WTC11 (cell line): ENCODE results near the gene CIRBP.

Source experiments
- ATF1 ChIP-seq: sonication (generic); formaldehyde crosslinking; IDR thresholded peaks from 2 replicates; pipeline ENCODE4 v1.8.1; 2023; ENCODE audit warnings: mild to moderate bottlenecking, moderate library complexity, missing genetic modification reagents
- CREM ChIP-seq: sonication (generic); formaldehyde crosslinking; IDR thresholded peaks from 2 replicates; pipeline ENCODE4 v1.8.1; 2022; ENCODE audit warnings: mild to moderate bottlenecking, missing genetic modification reagents, moderate library complexity
- FOXP1 ChIP-seq: sonication (generic); formaldehyde crosslinking; IDR thresholded peaks from 2 replicates; pipeline ENCODE4 v1.8.0; 2022; ENCODE audit warnings: missing genetic modification reagents, mild to moderate bottlenecking, moderate library complexity, borderline replicate concordance
- GABPB1 ChIP-seq: sonication (generic); formaldehyde crosslinking; IDR thresholded peaks from 2 replicates; pipeline ENCODE4 v1.8.1; 2023; ENCODE audit warnings: mild to moderate bottlenecking, missing genetic modification reagents
- KAT7 ChIP-seq: sonication (generic); formaldehyde crosslinking; IDR thresholded peaks from 2 replicates; pipeline ENCODE4 v1.8.1; 2023; ENCODE audit warnings: missing genetic modification reagents, mild to moderate bottlenecking, borderline replicate concordance
- NR2C2 ChIP-seq: sonication (generic); formaldehyde crosslinking; IDR thresholded peaks from 2 replicates; pipeline ENCODE4 v1.8.0; 2022; ENCODE audit warnings: mild to moderate bottlenecking, missing genetic modification reagents
- TCF7 ChIP-seq: sonication (generic); formaldehyde crosslinking; IDR thresholded peaks from 2 replicates; pipeline ENCODE4 v1.8.0; 2022; ENCODE audit warnings: mild to moderate bottlenecking, low read depth, missing genetic modification reagents, moderate library complexity
- TF ChIP-seq, protein P1 (sequence below): fragments of 200-600 bp; IDR thresholded peaks from 2 replicates; pipeline ENCODE4 v1.8.0; 2022; ENCODE audit warnings: antibody characterized with exemption

DNA sequence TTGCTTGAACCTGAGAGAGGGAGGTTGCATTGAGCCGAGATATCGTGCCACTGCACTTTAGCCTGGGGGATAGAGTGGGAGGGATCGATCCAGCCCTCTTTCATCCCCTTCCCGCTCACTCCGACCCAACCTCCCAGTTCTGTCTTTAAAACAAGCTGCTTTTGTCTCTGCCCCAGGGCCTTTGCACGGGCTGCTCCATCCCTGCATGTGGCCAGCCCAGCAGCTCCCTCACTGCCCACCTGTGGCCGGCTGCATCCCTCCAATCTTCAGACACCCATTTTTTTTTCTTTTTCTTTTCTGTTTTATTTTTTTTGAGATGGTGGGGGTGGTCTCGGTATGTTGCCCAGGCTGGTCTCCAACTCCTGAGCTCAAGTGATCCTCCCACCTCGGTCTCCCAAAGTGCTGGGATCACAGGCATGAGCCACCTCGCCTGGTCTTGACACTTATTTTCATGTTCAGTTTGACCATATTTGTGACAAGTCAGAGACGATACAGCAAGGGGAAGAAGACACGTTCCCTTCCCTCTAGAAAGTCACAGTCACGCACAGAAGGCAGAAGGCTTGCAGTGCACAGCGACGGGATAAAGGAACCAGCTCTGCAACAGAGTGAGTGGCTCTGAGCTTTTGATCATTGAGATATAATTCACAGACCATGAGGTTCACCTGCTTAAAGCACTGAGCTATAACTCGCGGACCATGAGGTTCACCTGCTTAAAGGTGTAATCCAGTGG lies 48.3 kb downstream of the CIRBP start:
- TF ChIP-seq, protein P1, sequence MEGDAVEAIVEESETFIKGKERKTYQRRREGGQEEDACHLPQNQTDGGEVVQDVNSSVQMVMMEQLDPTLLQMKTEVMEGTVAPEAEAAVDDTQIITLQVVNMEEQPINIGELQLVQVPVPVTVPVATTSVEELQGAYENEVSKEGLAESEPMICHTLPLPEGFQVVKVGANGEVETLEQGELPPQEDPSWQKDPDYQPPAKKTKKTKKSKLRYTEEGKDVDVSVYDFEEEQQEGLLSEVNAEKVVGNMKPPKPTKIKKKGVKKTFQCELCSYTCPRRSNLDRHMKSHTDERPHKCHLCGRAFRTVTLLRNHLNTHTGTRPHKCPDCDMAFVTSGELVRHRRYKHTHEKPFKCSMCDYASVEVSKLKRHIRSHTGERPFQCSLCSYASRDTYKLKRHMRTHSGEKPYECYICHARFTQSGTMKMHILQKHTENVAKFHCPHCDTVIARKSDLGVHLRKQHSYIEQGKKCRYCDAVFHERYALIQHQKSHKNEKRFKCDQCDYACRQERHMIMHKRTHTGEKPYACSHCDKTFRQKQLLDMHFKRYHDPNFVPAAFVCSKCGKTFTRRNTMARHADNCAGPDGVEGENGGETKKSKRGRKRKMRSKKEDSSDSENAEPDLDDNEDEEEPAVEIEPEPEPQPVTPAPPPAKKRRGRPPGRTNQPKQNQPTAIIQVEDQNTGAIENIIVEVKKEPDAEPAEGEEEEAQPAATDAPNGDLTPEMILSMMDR, result no peak
- TF ChIP-seq FOXP1 (CRISPR knock-in tag), result no peak
- TF ChIP-seq KAT7 (CRISPR knock-in tag), result no peak
- no peak for TF ChIP-seq ATF1 (CRISPR knock-in tag)
- TF ChIP-seq GABPB1 (CRISPR knock-in tag), result no peak
- no peak for TF ChIP-seq TCF7
- no peak for TF ChIP-seq CREM
- no peak for TF ChIP-seq NR2C2
